Right forelimb (tissue), 1 donor: ENCODE data around the gene TMEM59L.
A peak's percentile ranks its signal among the peaks of the same experiment; 100 is the strongest.

Experiments
- DNase-seq: peaks from one replicate; pipeline ENCODE4 v3.0.0-alpha.2; 2018

Gene TMEM59L

DNA sequence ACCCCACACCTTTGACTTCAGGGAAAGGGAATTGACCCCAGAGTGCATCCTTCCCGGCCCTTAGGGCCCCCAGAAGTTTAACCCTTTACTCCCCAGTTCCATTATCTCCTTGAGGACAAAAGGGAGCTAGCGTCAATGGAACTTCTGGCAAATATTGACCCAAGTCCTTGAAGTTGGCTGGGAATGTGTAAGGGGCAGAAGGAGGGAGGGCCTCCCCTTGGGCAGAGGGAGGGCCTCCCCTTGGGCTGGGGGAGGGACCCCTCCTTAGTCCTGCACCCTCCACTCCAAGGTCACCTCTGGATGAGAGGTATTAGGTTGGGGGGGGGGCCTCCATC lies 3.0 kb upstream of the TMEM59L start:
- no peak for DNase-seq

DNA sequence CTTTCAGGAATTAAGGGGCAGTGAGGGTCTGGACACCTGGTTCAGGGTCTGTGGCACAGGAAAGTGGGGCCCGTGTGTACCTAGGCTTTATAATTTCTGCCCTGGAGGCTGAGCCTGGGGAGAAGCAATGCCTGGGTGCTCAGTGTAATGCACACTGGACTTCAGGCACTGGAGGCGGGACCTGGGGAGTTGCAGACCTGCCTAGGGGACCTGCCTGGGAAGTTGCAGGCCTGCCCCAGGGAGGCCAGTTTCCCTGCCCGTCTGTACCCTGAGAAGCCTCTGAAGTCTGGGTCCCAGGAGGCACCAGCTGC lies 2.5 kb upstream of the TMEM59L start:
- no peak for DNase-seq

GRCh38 chr19:18610556-18611326 lies 1.9 kb upstream of the TMEM59L start:
- no peak for DNase-seq

GRCh38 chr19:18611327-18612050 lies 1.2 kb upstream of the TMEM59L start:
- DNase-seq, result no peak

GRCh38 chr19:18612051-18612771 lies 459 bp upstream of the TMEM59L start:
- DNase-seq, result no peak

DNA sequence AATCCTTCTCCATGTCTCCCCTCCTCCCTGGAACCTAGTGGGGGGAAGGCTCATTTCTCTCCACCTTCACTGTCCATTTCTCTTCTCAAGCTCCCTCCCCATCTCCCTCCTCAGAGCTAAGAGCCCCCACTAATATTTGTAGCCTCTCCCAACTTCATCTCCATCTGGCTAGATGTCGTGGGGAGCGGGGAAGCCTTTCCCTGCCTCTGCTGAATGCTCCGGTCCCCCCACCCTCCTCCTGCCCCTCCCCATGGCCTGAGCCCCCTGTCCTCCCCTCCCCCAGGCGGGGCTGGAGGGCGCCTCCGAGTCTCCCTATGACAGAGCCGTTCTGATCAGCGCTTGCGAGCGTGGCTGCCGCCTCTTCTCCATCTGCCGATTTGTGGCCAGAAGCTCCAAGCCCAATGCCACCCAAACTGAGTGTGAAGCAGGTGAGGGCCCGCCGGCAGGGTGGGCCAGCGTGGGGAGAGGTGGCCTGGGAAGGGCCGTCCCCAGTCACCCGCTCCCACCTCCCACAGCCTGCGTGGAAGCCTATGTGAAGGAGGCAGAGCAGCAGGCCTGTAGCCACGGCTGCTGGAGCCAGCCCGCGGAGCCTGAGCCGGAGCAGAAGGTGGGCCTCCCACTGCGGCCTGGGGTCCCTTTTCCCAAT lies 1.0 kb downstream of the TMEM59L start:
- no peak for DNase-seq

GRCh38 chr19:18616023-18616422 lies 3.4 kb downstream of the TMEM59L start:
- no peak for DNase-seq

DNA sequence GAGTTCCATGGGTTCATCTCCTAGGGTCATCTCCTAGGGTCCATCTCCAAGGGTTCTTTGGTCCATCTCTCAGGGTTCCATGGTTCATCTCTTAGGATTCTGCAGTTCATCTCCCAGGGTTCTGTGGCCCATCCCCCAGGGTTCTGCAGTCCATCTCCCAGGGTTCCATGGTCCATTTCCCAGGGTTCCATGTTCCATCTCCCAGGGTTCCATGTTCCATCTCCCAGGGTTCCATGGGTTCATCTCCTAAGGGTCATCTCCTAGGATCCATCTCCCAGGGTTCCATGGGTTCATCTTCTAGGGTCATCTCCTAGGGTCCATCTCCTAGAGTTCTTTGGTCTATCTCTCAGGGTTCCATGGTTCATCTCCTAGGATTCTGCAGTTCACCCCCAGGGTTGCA lies 4.9 kb downstream of the TMEM59L start:
- DNase-seq, result no peak

DNA sequence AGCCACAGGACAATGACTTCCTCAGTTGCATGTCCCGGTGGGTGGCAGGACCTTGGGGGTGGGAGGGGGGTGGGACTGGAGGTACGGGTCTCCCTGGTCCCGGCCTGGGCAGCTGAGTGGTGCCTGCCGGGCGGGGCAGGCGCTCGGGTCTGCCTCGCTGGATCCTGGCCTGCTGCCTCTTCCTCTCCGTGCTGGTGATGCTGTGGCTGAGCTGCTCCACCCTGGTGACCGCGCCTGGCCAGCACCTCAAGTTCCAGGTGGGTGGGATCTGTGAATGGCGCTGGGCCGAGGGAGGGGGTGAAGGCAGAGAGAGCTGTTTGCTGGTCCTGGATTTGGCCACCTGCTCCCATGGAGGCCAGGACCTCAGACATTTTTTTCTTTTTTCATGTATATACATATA lies 5.6 kb downstream of the TMEM59L start:
- DNase-seq, result no peak

DNA sequence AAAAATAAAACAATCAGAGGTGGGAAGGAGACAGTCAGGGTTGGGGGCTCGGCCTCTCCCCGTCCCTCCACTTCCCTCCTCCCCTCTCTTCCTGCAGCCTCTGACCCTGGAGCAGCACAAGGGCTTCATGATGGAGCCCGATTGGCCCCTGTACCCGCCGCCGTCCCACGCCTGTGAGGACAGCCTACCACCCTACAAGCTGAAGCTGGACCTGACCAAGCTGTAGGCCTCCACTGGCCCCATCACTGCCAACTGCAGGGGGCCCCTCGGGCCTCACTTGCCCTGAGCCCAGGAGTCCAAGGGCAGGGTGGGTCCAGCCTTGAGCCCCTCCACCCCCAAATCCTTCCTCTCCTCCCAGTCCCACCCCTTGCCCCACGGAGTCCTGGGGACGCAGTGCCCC lies 7.6 kb downstream of the TMEM59L start:
- no peak for DNase-seq

DNA sequence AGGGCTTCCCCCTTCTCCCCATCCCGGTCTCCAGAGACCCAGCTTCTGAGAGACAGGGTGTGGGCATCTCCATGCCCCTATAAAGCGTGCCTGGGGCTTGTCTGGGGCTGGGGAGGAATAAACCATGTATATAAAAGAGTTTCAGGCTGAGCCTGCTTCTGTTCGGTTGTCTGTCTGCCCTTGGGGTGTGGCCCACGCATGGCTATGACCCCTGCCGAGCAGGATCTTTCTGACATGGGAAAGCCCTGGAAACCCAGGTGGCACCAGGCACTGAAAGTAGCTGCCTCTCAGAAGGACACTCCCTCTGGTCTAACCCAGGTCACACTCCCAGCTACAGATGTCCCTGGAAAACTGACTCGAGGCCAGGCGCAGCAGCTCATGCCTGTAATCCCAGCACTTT lies 8.2 kb downstream of the TMEM59L start:
- no peak for DNase-seq

DNA sequence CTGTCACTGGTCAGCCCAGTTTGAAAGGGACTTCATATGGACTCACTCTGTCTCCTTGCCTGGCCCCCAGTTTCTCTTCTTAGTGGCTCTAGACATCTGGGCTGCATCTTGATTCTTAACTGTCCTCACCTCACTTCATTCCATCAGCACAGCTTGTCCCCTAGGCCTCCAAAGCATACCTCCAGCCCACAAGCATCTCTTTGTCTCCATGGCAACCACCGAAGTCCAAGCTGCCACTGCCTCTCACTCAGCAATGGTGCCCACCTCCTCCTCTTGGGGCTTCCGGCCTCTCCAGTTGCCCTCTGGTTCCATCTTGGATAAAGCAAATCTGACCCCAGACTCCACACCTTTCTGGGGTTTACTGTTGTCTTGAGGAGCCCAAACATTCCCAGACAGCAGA lies 14.2 kb downstream of the TMEM59L start:
- no peak for DNase-seq

DNA sequence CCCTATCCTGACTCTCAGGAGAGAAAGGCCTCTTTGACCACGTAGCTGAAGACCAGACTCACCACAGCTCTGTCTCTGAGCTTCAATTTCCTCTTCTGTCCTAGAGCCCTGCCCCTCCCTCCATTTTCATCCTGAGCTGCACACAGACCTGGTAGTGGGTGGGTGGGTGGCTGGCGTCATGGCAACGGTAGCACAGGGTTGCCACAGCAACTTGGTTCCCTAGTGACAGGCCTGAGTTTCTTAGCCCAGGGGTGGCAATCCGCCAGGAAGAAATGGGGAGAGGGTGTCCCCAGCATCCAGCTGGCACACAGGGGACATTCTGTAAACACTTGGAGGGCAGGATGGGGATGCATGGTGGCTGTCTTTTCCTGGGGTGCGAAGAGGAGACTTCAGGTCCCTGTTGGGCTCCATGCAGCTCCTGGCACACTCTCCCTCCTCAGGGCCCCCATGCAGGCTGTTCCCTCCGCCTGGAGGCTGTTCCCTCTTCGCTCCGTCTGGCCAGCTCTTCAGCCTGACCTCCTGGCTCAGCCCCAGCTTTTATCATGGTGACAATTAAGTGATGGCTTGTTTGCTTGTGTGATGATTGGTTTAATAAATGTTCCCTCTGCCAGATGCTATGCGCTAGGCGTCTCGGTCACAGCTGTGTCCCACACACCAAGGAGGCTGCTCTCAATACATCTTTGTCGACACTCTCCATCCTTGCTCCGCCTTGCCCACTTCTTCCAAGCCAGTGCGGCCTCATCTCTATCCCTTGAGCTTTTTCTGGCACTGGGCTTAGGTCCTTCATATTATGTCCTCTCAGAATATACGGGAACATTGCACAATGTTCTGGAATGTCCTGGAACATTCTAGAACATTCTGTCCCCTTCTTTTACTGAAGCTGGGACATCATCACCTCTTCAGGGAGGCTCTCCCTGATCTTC lies 16.8 kb downstream of the TMEM59L start:
- DNase-seq, result no peak

GRCh38 chr19:18633321-18633720 lies 20.7 kb downstream of the TMEM59L start:
- no peak for DNase-seq

DNA sequence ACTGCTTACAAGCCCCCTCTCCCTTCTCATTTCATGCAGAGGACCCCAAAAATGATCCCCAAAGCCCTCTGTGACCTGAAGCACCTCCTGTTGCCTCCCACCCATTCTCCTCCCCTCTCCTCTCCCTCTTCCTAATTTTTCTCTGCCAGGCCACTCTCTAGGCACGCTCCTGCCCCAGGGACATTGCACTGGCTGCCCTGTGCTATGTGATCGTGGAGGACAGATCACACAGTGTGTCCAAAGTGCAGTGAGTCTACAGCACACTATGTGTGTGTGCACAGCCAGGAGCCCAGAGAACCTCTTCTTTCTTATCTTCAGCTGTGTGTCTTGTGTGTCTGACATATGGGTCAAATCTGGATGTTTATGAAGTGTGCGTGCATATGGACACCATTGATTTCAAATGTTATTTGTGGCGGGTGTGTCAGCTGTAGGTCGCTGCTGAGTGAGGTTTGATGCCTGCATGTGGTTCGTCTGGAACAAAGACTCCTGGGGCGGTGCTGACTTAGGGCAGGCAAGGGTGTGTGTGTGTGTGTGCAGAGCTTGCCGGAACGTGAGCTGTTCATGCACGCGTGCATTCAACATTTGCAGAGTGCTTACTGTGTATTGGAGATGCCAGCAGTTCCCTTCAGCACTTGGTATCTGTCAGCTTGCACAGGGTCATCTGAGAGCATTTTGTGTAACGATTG lies 22.1 kb downstream of the TMEM59L start:
- no peak for DNase-seq

DNA sequence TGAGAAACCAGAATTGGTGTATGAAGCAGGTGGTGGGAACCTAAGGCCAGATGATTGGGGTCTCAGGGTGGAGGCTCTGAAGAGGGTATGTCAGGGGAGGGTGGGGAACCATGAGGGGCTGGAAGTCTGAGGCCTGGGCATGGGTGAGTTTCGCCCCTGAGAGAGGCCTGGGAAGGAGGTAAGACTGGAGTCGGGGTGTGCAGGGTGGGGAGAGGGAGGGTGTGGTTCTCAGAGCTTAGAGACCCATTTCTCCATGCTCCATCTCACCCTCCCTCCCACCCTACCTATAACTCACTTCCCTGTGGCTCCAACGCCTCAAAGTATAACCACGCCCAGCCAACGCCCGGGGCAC lies 23.1 kb downstream of the TMEM59L start:
- DNase-seq, result no peak

DNA sequence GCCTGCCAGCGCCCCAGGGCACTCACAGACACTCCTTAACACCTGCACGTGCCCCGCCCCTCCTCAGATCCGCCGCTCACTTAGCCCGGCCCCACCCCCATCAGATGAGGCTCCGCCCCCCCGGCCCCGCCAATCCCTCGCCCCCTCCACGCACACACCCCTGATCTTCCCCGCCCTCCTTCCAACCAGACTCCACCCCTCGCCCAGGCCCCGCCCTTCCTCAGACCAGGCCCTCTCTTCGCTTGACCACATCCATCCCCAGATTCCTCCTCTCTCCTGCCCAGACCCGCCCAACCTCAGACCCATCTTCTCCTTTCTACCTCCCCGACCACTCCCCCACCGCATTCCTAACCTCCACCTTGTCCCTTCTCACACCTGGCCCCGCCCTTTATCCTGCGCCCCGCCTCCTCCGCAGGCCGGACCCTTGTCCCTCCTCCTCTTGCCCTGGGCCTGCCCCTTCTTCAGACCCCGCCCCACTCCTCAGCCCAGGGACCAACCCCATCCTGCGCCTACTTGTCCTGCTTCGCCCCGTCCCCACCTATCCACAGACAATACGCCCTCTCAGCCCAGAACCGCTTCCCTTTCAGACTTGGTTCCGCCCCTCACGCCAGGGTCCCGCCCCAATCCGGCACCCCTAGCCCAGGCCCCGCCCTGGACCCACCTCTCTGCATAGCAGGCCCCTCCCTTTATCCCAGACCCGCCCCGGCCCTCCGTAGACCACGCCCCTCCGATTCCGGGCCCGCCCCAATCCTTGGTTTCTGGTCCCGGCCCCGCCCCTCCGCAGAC lies 23.7 kb downstream of the TMEM59L start:
- peak; percentile 97 for DNase-seq

DNA sequence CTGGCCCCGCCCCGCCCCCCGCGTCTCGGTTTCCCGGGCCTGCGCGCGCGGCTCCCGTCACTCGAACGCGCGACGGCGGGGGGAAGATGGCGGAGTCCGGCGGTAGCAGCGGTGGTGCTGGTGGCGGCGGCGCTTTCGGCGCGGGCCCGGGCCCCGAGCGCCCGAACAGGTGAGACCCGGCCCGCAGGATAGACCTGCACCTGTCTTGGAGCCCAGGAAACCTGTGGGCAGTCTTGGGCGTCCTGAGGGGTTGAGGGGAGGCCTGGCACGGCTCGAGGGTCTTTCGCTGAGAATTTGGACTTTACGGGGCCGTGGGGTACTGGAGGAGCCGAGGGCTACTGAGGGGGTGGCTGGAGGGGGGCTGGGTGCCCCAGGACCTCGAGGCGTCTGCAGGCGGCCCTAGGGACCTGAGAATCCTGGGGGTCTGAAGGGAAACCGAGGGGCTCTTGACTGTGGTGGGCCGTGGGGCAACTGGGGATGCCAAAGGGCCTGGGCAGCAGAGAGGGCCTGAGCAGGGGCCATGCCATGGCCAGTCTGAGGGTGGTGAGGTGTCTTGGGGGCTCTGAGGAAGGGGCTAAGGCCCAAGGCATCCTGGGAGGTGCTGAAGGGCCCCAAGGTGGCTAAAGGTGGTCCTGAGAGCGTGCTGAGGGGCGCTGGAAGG lies 24.4 kb downstream of the TMEM59L start, which contains the start of gene KLHL26:
Gene KLHL26 (plus strand): TSS at position 60 of the 661 bp plus-strand sequence. CDS start 27 bp downstream, at position 87.
- DNase-seq, result no peak

DNA sequence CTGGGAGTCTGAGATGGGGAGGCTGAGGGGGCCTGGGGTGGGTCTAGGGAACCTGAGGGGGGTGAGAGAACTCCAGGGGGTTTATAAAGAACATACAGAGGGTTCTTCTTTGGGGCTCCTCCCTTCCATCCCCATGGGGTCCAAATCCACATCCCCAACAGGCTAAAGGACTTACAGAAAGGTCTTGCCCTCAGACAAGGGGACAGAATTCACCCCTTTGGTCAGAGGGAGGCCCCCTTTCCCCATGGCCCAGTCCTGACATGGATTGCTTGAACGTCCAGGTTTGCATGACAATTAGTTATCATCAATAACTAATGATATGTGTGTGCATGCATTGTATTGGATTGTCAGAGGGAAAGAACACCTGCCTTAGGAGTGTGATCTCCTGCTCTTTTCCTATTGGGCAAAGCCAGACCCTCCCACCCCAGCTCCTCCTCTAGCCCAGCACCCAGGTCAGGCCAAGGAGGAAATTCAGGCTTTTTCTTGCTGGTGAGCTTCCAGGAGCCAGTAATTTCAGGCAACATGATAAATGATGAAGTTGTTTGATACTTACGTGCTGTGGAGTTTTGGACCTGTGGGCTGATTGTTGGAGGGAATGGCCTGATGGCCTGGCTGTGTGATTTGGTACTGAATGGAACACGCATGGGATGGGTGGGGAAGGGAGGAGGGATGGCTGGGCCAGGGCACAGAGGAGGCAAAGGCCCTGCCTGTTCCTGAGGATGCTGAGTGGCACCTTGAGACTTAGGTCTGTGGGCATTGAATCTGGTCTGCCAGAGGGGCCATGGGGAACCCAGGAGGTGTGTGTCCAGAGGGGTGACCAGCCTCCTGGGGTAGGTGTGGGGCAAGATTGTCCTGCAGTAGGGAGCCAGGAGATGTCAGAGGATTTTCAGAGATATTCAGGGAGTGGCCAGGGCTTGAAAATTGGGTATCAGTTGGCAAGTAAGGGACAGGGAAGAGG lies 25.3 kb downstream of the TMEM59L start:
- DNase-seq, result no peak
